ENCODE measurements around the gene ZDHHC11B.

The ZDHHC11B gene

GRCh38 chr5:675871-676698 lies 108.4 kb downstream of the ZDHHC11B start:
- H3K36me3 ChIP-seq (ENCODE audit: insufficient read depth, low read length): no peaks in the 10 kb centered on the region
- no peaks in the 10 kb centered on the region for H3K9me3 ChIP-seq (replicated peaks; ENCODE audit: low read length)
- peaks cover 32% of the 10 kb centered on the region for H3K27me3 ChIP-seq (ENCODE audit: control insufficient read depth, insufficient read depth, low read length)
- no peak overlapping the region for H3K4me3 ChIP-seq (ENCODE audit: low read length)
- no peak overlapping the region for H3K9ac ChIP-seq (ENCODE audit: low read depth, low read length)
- H3K4me2 ChIP-seq (ENCODE audit: low read length): no peak overlapping the region
- H3K4me1 ChIP-seq (ENCODE audit: control insufficient read depth, insufficient read depth, low read length): peaks cover 17% of the 10 kb centered on the region

GRCh38 chr5:675111-675870 lies 109.2 kb downstream of the ZDHHC11B start:
- no peaks in the 10 kb centered on the region for H3K36me3 ChIP-seq (ENCODE audit: insufficient read depth, low read length)
- H3K27me3 ChIP-seq (ENCODE audit: control insufficient read depth, insufficient read depth, low read length): peaks cover 32% of the 10 kb centered on the region
- H3K4me2 ChIP-seq (ENCODE audit: low read length): no peak overlapping the region
- peaks cover 17% of the 10 kb centered on the region for H3K4me1 ChIP-seq (ENCODE audit: control insufficient read depth, insufficient read depth, low read length)
- no peak overlapping the region for H3K9ac ChIP-seq (ENCODE audit: low read depth, low read length)
- no peaks in the 10 kb centered on the region for H3K9me3 ChIP-seq (replicated peaks; ENCODE audit: low read length)
- no peak overlapping the region for H3K4me3 ChIP-seq (ENCODE audit: low read length)

GRCh38 chr5:674630-675011 lies 109.9 kb downstream of the ZDHHC11B start:
- H3K9me3 ChIP-seq (replicated peaks; ENCODE audit: low read length): no peaks in the 10 kb centered on the region
- H3K4me1 ChIP-seq (ENCODE audit: control insufficient read depth, insufficient read depth, low read length): peaks cover 17% of the 10 kb centered on the region
- H3K4me2 ChIP-seq (ENCODE audit: low read length): no peak overlapping the region
- peaks cover 32% of the 10 kb centered on the region for H3K27me3 ChIP-seq (ENCODE audit: control insufficient read depth, insufficient read depth, low read length)
- no peak overlapping the region for H3K4me3 ChIP-seq (ENCODE audit: low read length)
- no peak overlapping the region for H3K9ac ChIP-seq (ENCODE audit: low read depth, low read length)
- H3K36me3 ChIP-seq (ENCODE audit: insufficient read depth, low read length): no peaks in the 10 kb centered on the region

GRCh38 chr5:673831-674629 lies 110.5 kb downstream of the ZDHHC11B start:
- H3K9me3 ChIP-seq (replicated peaks; ENCODE audit: low read length): no peaks in the 10 kb centered on the region
- H3K4me2 ChIP-seq (ENCODE audit: low read length): no peak overlapping the region
- peaks cover 32% of the 10 kb centered on the region for H3K27me3 ChIP-seq (ENCODE audit: control insufficient read depth, insufficient read depth, low read length)
- no peak overlapping the region for H3K9ac ChIP-seq (ENCODE audit: low read depth, low read length)
- H3K4me1 ChIP-seq (ENCODE audit: control insufficient read depth, insufficient read depth, low read length): peaks cover 17% of the 10 kb centered on the region
- no peaks in the 10 kb centered on the region for H3K36me3 ChIP-seq (ENCODE audit: insufficient read depth, low read length)
- no peak overlapping the region for H3K4me3 ChIP-seq (ENCODE audit: low read length)

GRCh38 chr5:673161-673830 lies 111.2 kb downstream of the ZDHHC11B start:
- peak overlapping the region; percentile 35 for H3K4me2 ChIP-seq (ENCODE audit: low read length)
- peak overlapping the region; percentile 13 for H3K9ac ChIP-seq (ENCODE audit: low read depth, low read length)
- H3K36me3 ChIP-seq (ENCODE audit: insufficient read depth, low read length): peaks cover 4% of the 10 kb centered on the region
- no peak overlapping the region for H3K4me3 ChIP-seq (ENCODE audit: low read length)
- peaks cover 32% of the 10 kb centered on the region for H3K27me3 ChIP-seq (ENCODE audit: control insufficient read depth, insufficient read depth, low read length)
- no peaks in the 10 kb centered on the region for H3K9me3 ChIP-seq (replicated peaks; ENCODE audit: low read length)
- H3K4me1 ChIP-seq (ENCODE audit: control insufficient read depth, insufficient read depth, low read length): peaks cover 17% of the 10 kb centered on the region

GRCh38 chr5:672329-673160 lies 112.0 kb downstream of the ZDHHC11B start:
- Histone ChIP-seq H3K4me3 (ENCODE audit: low read length) (no peak overlapping the region), H3K9ac (ENCODE audit: low read depth, low read length) (peak overlapping the region; percentile 21)

GRCh38 chr5:671459-672328 lies 112.8 kb downstream of the ZDHHC11B start:
- peak overlapping the region; percentile 21 for H3K9ac ChIP-seq (ENCODE audit: low read depth, low read length)
- H3K36me3 ChIP-seq (ENCODE audit: insufficient read depth, low read length): peaks cover 6% of the 10 kb centered on the region
- H3K4me3 ChIP-seq (ENCODE audit: low read length): peak overlapping the region; percentile 66
- H3K4me2 ChIP-seq (ENCODE audit: low read length): peak overlapping the region; percentile 96
- peaks cover 32% of the 10 kb centered on the region for H3K27me3 ChIP-seq (ENCODE audit: control insufficient read depth, insufficient read depth, low read length)
- H3K4me1 ChIP-seq (ENCODE audit: control insufficient read depth, insufficient read depth, low read length): peaks cover 17% of the 10 kb centered on the region
- no peaks in the 10 kb centered on the region for H3K9me3 ChIP-seq (replicated peaks; ENCODE audit: low read length)

More at GRCh38 chr5:672329-673160, 112.0 kb downstream of the ZDHHC11B start:
- peak overlapping the region; percentile 35 for H3K4me2 ChIP-seq (ENCODE audit: low read length)
- H3K27me3 ChIP-seq (ENCODE audit: control insufficient read depth, insufficient read depth, low read length): peaks cover 32% of the 10 kb centered on the region
- H3K36me3 ChIP-seq (ENCODE audit: insufficient read depth, low read length): peaks cover 4% of the 10 kb centered on the region
- H3K4me1 ChIP-seq (ENCODE audit: control insufficient read depth, insufficient read depth, low read length): peaks cover 17% of the 10 kb centered on the region
- no peaks in the 10 kb centered on the region for H3K9me3 ChIP-seq (replicated peaks; ENCODE audit: low read length)

GRCh38 chr5:670396-671270 lies 113.9 kb downstream of the ZDHHC11B start:
- Histone ChIP-seq H3K4me3 (ENCODE audit: low read length) (no peak overlapping the region), H3K9ac (ENCODE audit: low read depth, low read length) (no peak overlapping the region)

GRCh38 chr5:669842-670395 lies 114.6 kb downstream of the ZDHHC11B start:
- Histone ChIP-seq H3K27me3 (ENCODE audit: control insufficient read depth, insufficient read depth, low read length) (peaks cover 32% of the 10 kb centered on the region), H3K9me3 (replicated peaks; ENCODE audit: low read length) (no peaks in the 10 kb centered on the region), H3K4me1 (ENCODE audit: control insufficient read depth, insufficient read depth, low read length) (peaks cover 17% of the 10 kb centered on the region), H3K9ac (ENCODE audit: low read depth, low read length) (no peak overlapping the region), H3K36me3 (ENCODE audit: insufficient read depth, low read length) (peaks cover 6% of the 10 kb centered on the region), H3K4me3 (ENCODE audit: low read length) (no peak overlapping the region), H3K4me2 (ENCODE audit: low read length) (no peak overlapping the region)

More at GRCh38 chr5:670396-671270, 113.9 kb downstream of the ZDHHC11B start:
- no peaks in the 10 kb centered on the region for H3K9me3 ChIP-seq (replicated peaks; ENCODE audit: low read length)
- peaks cover 17% of the 10 kb centered on the region for H3K4me1 ChIP-seq (ENCODE audit: control insufficient read depth, insufficient read depth, low read length)
- peaks cover 32% of the 10 kb centered on the region for H3K27me3 ChIP-seq (ENCODE audit: control insufficient read depth, insufficient read depth, low read length)
- H3K36me3 ChIP-seq (ENCODE audit: insufficient read depth, low read length): peaks cover 6% of the 10 kb centered on the region
- H3K4me2 ChIP-seq (ENCODE audit: low read length): no peak overlapping the region
